Peyer's patch (tissue), 4 donors: ENCODE data around the gene GUCA2B. TPM values are rescaled to one million over a fixed set of nuclear protein-coding genes. Genes with fewer than 3 reads are reported as not detected.

ENCODE experiments used
- DNase-seq, 3 donors: peaks; one replicate each; pipeline ENCODE4 v3.0.0-alpha.2; 2017 to 2019
- H3K27ac ChIP-seq, 4 donors: fragments of 200-600 bp; sonication (generic); one replicate each; pipeline ENCODE4 v1.5.1; 2016 to 2019
- H3K27me3 ChIP-seq, 2 donors: fragments of 200-600 bp; sonication (generic); one replicate each; pipeline ENCODE4 v1.5.1; 2019
- H3K36me3 ChIP-seq, 3 donors: fragments of 200-600 bp; sonication (generic); one replicate each; pipeline ENCODE4 v1.5.1; 2016 to 2019
- H3K4me1 ChIP-seq, 4 donors: fragments of 200-600 bp; sonication (generic); one replicate each; pipeline ENCODE4 v1.5.1; 2016 to 2019
- H3K4me3 ChIP-seq, 4 donors: fragments of 200-600 bp; sonication (generic); 1 replicate in 3 of 4; 2 replicates in 1 of 4; pipeline ENCODE4 v1.5.1; 2016 to 2019; ENCODE audit warnings: mild to moderate bottlenecking in 1 of 4
- H3K9me3 ChIP-seq, 4 donors: fragments of 200-600 bp; sonication (generic); one replicate each; pipeline ENCODE4 v1.5.1; 2016 to 2019; ENCODE audit warnings: mild to moderate bottlenecking in 1 of 4
- POLR2A ChIP-seq, 2 donors: fragments of 450-650 bp; IDR thresholded peaks; one replicate each; pipeline ENCODE4 v1.5.1; 2017; ENCODE audit warnings: antibody characterized with exemption in 2 of 2, mild to moderate bottlenecking in 2 of 2, moderate library complexity in 2 of 2
- total RNA-seq, 4 donors: library from RNA; depleted of rRNA; stranded (reverse); fragments of >200 nt; gene quantifications; one replicate each; pipeline ENCODE4 v1.1.0, GENCODE V29; 2016
- TF ChIP-seq, protein P1 (sequence below), 6 experiments: fragments of 450-650 bp in 4 of 6; fragments of 200-600 bp in 2 of 6; sonication (generic) in 1 of 6; IDR thresholded peaks; one replicate each; pipeline ENCODE4 v1.5.1; 2017 to 2019; ENCODE audit warnings: antibody characterized with exemption in 6 of 6, mild to moderate bottlenecking in 3 of 6, moderate library complexity in 1 of 6

The GUCA2B gene
- total RNA-seq, 4 donors from 2014 or later = 35.5 to 708 (median 256) TPM

DNA sequence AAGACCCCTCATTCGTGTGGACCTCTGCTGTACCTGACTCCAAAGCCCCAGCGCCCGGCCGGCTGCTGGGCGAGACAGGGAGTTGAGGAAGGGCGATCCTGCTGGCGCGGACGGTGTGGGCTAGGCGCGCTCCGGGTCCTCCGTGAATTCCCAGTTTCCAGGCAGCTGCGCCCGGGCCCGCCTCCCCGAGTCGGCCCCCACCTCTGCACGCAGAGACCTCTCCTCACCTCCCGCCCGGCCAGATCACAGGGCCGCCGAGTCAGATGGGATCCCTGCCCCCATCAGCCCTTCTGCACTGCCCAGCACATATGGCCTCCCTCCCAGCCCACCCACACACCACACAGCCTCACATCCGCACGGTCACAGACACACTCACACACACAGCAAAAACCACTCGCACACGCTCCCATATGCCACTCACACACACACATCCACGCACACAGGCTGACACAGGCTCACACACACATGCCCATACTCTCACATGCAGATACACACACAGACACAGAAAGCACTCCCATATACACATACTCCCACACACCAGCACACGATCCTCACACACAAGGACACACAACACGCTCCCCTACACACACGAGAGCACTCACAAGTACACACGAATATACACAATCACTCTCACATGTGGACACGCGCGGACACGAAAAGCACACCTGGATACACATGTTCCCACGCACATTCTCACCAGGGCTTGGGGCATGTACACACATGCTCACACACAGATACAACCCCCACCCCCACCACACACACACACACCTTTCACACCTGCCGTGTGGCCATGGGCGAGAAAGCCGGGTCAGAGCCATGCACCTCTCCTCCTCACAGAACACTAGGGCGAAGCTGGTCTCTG lies 7.2 kb upstream of the GUCA2B start:
- no peak overlapping the region for H3K27ac ChIP-seq
- DNase-seq = no peak
- H3K27me3 ChIP-seq = no peaks in the 10 kb centered on the region
- H3K4me3 ChIP-seq = no peak overlapping the region
- TF ChIP-seq POLR2A (IDR thresholded peaks at IDR 0.05) = no peak
- TF ChIP-seq, protein P1, sequence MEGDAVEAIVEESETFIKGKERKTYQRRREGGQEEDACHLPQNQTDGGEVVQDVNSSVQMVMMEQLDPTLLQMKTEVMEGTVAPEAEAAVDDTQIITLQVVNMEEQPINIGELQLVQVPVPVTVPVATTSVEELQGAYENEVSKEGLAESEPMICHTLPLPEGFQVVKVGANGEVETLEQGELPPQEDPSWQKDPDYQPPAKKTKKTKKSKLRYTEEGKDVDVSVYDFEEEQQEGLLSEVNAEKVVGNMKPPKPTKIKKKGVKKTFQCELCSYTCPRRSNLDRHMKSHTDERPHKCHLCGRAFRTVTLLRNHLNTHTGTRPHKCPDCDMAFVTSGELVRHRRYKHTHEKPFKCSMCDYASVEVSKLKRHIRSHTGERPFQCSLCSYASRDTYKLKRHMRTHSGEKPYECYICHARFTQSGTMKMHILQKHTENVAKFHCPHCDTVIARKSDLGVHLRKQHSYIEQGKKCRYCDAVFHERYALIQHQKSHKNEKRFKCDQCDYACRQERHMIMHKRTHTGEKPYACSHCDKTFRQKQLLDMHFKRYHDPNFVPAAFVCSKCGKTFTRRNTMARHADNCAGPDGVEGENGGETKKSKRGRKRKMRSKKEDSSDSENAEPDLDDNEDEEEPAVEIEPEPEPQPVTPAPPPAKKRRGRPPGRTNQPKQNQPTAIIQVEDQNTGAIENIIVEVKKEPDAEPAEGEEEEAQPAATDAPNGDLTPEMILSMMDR (IDR thresholded peaks at IDR 0.05) = no peak
- no peaks in the 10 kb centered on the region for H3K36me3 ChIP-seq
- peaks cover 0 to 2% (median 0%) of the 10 kb centered on the region in 4 donors for H3K4me1 ChIP-seq
- no peaks in the 10 kb centered on the region for H3K9me3 ChIP-seq

DNA sequence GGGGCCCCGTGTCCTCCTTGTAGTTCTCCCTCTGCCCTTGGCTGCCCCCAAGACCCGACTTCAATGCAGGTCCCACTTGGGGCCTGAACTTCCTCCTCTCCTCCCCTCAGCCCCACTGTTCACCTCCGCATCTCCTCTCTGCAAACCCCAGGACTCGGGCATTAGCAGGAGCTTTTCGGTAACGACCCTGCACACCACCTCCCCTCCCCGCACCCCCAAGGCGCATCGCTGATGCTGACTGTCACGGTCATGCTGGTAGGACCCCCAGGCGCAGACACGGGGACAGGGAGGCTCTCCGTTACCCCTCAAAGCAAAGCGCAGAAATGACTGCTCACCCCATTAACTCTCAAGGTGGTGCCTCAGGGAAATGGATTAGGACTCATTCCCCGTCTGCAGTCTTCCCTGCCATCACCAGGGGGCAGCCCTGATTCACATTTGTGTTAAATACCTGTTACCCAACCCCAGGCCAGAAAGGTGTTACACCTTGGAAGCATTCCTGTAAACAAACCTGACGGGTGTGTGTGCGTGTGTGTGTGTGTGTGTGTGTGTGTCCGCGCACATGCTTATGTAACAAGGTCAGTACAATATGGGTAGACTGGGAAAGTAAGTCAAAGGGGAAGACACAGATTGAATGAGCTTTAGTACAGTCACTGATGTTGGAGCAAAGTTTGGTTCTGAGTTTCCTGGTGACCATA lies 6.4 kb upstream of the GUCA2B start:
- Histone ChIP-seq H3K4me1 (peaks cover 0 to 9% (median 0%) of the 10 kb centered on the region in 4 donors), H3K36me3 (no peaks in the 10 kb centered on the region), H3K27ac (peak overlapping the region in 1 of 4 donors; percentile 6), H3K4me3 (no peak overlapping the region), H3K9me3 (no peaks in the 10 kb centered on the region), H3K27me3 (no peaks in the 10 kb centered on the region)
- TF ChIP-seq, protein P1 (IDR thresholded peaks at IDR 0.05) = peak in 4 of 6 experiments; percentile 67 to 98 (median 98)
- TF ChIP-seq POLR2A (IDR thresholded peaks at IDR 0.05) = no peak
- DNase-seq = peak; percentile 38 to 90 (median 88)

DNA sequence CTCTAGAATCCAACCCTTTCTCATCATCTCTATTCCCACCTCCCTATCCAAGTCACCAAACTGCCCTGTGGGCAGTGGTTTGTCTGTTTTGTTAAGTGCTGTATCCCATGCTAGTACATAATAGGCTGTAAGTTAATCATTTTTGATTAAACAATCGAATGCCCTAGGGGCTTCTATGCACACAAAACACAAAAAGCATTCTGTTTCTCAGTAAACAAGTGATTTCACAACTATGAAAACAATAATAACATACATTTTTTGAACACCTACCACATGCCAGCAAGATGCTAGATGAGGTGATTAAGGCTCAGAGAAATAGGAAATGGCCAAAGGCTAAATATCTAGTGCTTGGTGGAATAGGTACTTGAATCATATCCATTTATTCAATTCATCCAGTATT lies 5.0 kb upstream of the GUCA2B start:
- Histone ChIP-seq H3K4me1 (peaks cover 0 to 18% (median 2%) of the 10 kb centered on the region in 4 donors), H3K9me3 (no peaks in the 10 kb centered on the region)

DNA sequence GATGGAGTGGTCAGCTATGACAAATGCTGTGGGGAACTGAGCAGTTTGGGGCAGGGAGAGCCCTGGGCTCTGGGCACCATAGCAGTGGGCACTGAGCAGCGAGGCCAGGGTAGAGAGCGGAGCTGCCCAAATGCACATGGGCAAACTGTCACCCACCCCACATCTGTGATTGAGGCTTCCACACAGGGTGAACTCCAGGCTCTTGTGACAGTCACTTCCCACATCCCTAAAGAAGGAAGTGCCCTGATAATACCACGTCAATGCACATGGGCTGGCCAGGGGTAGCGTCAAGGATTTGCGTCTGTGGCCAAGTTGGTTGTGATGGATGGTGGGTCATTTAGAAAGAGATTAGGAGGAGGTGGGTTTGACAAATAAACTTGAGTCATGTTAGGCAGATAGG lies 2.6 kb upstream of the GUCA2B start:
- Histone ChIP-seq H3K27ac (no peak overlapping the region), H3K4me1 (peaks cover 0 to 26% (median 2%) of the 10 kb centered on the region in 4 donors), H3K9me3 (no peaks in the 10 kb centered on the region), H3K4me3 (no peak overlapping the region), H3K27me3 (no peaks in the 10 kb centered on the region), H3K36me3 (no peaks in the 10 kb centered on the region)
- TF ChIP-seq POLR2A (IDR thresholded peaks at IDR 0.05) = no peak
- TF ChIP-seq, protein P1 (IDR thresholded peaks at IDR 0.05) = no peak
- DNase-seq = no peak

More for the DNA sequence above, 5.0 kb upstream of the GUCA2B start:
- TF ChIP-seq POLR2A (IDR thresholded peaks at IDR 0.05) = no peak
- no peaks in the 10 kb centered on the region for H3K36me3 ChIP-seq
- no peak overlapping the region for H3K27ac ChIP-seq
- no peak overlapping the region for H3K4me3 ChIP-seq
- H3K27me3 ChIP-seq = no peaks in the 10 kb centered on the region
- DNase-seq = no peak

DNA sequence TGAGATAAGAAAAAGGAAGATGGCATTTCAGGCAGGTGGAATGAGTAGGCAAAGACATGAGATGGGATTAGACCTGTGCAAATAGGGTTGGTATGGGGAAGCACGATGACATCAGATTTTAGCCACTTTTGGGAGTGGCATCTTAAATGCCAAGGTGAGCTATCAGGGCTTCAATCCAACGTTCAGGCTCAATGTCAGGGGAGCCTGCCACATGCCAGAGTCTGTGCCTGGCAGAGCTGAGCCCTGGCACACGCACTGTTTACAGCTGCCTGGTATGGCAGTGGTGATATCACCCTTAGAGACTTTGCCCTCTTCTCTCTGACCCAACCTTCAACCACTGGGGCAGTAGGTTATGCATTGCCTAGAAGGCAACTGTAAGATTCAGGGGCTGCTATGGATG lies 1.1 kb upstream of the GUCA2B start:
- Histone ChIP-seq H3K27ac (peak overlapping the region in 2 of 4 donors; percentile 85 to 88), H3K27me3 (no peaks in the 10 kb centered on the region), H3K4me1 (peaks cover 0 to 26% (median 2%) of the 10 kb centered on the region in 4 donors), H3K9me3 (no peaks in the 10 kb centered on the region), H3K4me3 (no peak overlapping the region), H3K36me3 (no peaks in the 10 kb centered on the region)
- no peak for TF ChIP-seq POLR2A (IDR thresholded peaks at IDR 0.05)
- TF ChIP-seq, protein P1 (IDR thresholded peaks at IDR 0.05) = peak in 1 of 6 experiments; percentile 3
- peak in 2 of 3 donors; percentile 78 to 82 for DNase-seq

DNA sequence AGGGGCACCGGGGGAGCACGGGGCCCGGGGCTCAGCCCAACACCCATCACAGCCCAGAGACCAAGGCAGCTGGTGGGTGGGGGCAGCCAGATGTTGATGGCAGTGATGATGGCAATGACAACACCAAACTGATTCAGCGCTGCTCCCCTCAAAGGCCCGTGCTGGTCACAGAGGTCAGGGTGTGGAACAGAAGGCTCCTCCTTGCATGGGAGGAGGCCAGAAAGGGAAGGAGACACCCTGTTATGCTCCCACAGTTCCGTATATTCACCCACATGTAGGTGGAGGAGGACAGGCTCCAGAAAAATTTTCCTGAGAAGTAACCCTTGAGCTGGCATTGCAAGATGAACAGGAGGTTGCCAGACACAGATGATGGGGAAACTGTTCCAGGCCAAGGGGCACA lies 414 bp downstream of the GUCA2B start:
- Histone ChIP-seq H3K4me3 (peak overlapping the region in 2 of 4 donors; percentile 26 to 40), H3K27ac (peak overlapping the region in 3 of 4 donors; percentile 57 to 88 (median 85)), H3K36me3 (no peaks in the 10 kb centered on the region), H3K27me3 (no peaks in the 10 kb centered on the region), H3K9me3 (no peaks in the 10 kb centered on the region), H3K4me1 (peaks cover 0 to 26% (median 2%) of the 10 kb centered on the region in 4 donors)
- peak in 2 of 3 donors; percentile 64 to 72 for DNase-seq
- TF ChIP-seq, protein P1 (IDR thresholded peaks at IDR 0.05) = no peak
- TF ChIP-seq POLR2A (IDR thresholded peaks at IDR 0.05) = no peak
